HEK293T (cell line): Measurements from ENCODE around the gene ANKLE1.

ENCODE experiments used
- ELF4 ChIP-seq: fragments of 450-650 bp; IDR thresholded peaks from 2 replicates; pipeline ENCODE4 v1.6.1; 2017; ENCODE audit warnings: antibody characterized with exemption
- TARDBP ChIP-seq: fragments of 450-650 bp; IDR thresholded peaks from 2 replicates; pipeline ENCODE4 v1.6.1; 2016

DNA sequence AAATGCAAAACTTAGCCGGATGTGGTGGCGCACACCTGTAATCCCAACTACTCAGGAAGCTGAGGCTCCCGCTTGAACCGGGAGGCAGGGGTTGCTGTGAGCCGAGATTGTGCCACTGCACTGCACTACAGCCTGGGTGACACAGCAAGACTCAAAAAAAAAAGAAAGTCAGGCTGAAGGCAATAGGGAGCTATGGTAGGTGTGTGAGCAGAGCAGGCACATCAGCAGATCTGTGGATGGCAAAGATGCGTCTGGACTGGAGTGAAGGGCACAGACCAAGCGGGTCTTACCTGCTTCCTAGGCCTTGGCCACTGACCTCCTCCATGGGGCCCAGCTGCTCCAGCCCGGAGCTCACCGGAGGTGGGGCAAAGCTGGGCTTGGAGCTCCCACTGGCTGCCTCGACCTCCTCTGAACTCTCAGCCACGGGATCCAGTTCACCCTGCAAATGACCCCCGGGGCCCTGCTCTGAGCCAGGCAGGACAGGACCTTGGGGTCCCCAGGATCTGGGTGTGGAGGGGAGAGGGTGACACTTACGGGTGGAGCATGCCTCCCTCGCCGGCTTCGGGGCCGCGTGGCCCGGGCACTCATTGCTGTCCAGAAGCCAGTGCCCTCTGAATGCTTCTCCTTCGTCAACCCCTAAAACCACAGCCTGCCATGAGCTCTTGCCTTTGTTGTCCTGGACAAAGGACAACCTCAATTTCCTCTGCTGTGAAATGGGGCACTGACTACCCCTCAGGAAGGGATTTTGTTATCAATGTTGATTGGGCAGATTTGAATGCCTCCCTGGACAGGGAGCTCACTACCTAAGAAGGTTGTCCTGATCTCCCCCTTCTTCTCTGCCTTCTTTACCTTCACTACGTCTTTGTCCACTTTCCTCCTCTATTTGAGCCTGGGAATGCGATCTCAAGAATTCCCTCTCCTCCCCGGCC is 17.7 kb upstream of the ANKLE1 start:
- TF ChIP-seq TARDBP (no peak), ELF4 (no peak)
